Skeletal muscle cell (primary cell): ENCODE measurements around the gene LOXL4.

ENCODE experiments used
- DNase-seq: peaks from one replicate; pipeline ENCODE4 v3.0.0-alpha.2; 2010; ENCODE audit warnings: low read depth
- H3K4me3 ChIP-seq: 2 replicates; pipeline ENCODE4 v1.5.1; 2011; ENCODE audit warnings: low read depth, mild to moderate bottlenecking, control low read depth, low read length, moderate library complexity

LOXL4 gene

GRCh38 chr10:98215373-98215772, 52.6 kb downstream of the LOXL4 start:
- H3K4me3 ChIP-seq, result no peak overlapping the region

GRCh38 chr10:98213740-98214139, 54.3 kb downstream of the LOXL4 start:
- H3K4me3 ChIP-seq, result no peak overlapping the region
- no peak for DNase-seq

More at GRCh38 chr10:98215373-98215772, 52.6 kb downstream of the LOXL4 start:
- DNase-seq, result no peak

- DNase-seq, result no peak
- no peak overlapping the region for H3K4me3 ChIP-seq
These were observed 55.8 kb downstream of the LOXL4 start for GRCh38 chr10:98212196-98212595.

GRCh38 chr10:98209441-98209840, 58.6 kb downstream of the LOXL4 start:
- H3K4me3 ChIP-seq, result no peak overlapping the region
- no peak for DNase-seq

- H3K4me3 ChIP-seq, result no peak overlapping the region
- DNase-seq, result no peak
These were observed 59.1 kb downstream of the LOXL4 start for GRCh38 chr10:98208925-98209324.

GRCh38 chr10:98205351-98205750, 62.6 kb downstream of the LOXL4 start:
- H3K4me3 ChIP-seq, result no peak overlapping the region
- no peak for DNase-seq

- no peak overlapping the region for H3K4me3 ChIP-seq
- no peak for DNase-seq
These were observed 65.6 kb downstream of the LOXL4 start for GRCh38 chr10:98202378-98202777.

- H3K4me3 ChIP-seq, result no peak overlapping the region
- no peak for DNase-seq
These were observed 66.2 kb downstream of the LOXL4 start for GRCh38 chr10:98201760-98202159.
